ENCODE measurements around the gene EIF5. TPM values are rescaled to one million over a fixed set of nuclear protein-coding genes. Genes with fewer than 3 reads are reported as not detected.

Gene EIF5
- total RNA-seq, 1 experiment from 2014 or later = 238 TPM

- Histone ChIP-seq H3K4me3 (replicated peaks in 1 of 2; ENCODE audit: low read depth in 1 of 2, low read length in 2 of 2) (no peak overlapping the region), H2AFZ (ENCODE audit: low read depth, low read length, poor library complexity, severe bottlenecking) (peak overlapping the region; percentile 61), H3K9me3 (ENCODE audit: control insufficient read depth in 1 of 2, insufficient read depth in 1 of 2, low read depth in 1 of 2, low read length in 2 of 2) (no peaks in the 10 kb centered on the region), H3K27ac (ENCODE audit: low read depth, low read length) (no peak overlapping the region), H3K27me3 (ENCODE audit: insufficient read depth, low read length) (no peaks in the 10 kb centered on the region), H3K4me1 (ENCODE audit: control insufficient read depth in 1 of 2, insufficient read depth in 2 of 2, low read length in 2 of 2) (peaks cover 0 to 11% of the 10 kb centered on the region in 2 experiments; a peak in 2 of 4 replicates), H3K9ac (ENCODE audit: low read length) (no peak overlapping the region), H4K20me1 (ENCODE audit: insufficient read depth) (no peaks in the 10 kb centered on the region), H3K79me2 (ENCODE audit: insufficient read depth, low read length) (no peaks in the 10 kb centered on the region), H3K9me2 (ENCODE audit: insufficient read depth) (no peaks in the 10 kb centered on the region), H3K4me2 (ENCODE audit: low read length) (no peak overlapping the region), H3K36me3 (ENCODE audit: control insufficient read depth in 1 of 2, insufficient read depth in 2 of 2, low read length in 2 of 2) (no peaks in the 10 kb centered on the region)
- intact Hi-C loops (cut with micrococcal nuclease) = loop anchor here (1.0 to 2.0 kb wide), 4 partner anchors 187 to 320 kb away; no protein-coding TSS in a partner anchor
- RAD21 ChIA-PET (ENCODE audit: low non-redundant PET in 1 of 2, low total read pairs in 2 of 2, uncharacterized antibody in 2 of 2, unreplicated experiment in 2 of 2) = interaction anchor here in 1 of 2 experiments (0.9 to 2.2 kb wide), 2 partner anchors 187 to 214 kb away, joined by 5 to 10 read pairs; no protein-coding TSS in a partner anchor
- BruUV-seq (replicated peaks) = no TSS peak
- TF ChIP-seq JUND (IDR thresholded peaks at IDR 0.05) (no peak), SIN3A (IDR thresholded peaks at IDR 0.05; ENCODE audit: low read depth) (no peak), RAD21 (IDR thresholded peaks at IDR 0.05; ENCODE audit: low read depth) (peak; percentile 97), POLR2A (IDR thresholded peaks at IDR 0.05; ENCODE audit: borderline replicate concordance, extremely low read depth, insufficient read depth, insufficient read length) (no peak), EGR1 (IDR thresholded peaks at IDR 0.05; ENCODE audit: low read depth) (no peak), YY1 (IDR thresholded peaks at IDR 0.05; ENCODE audit: extremely low read depth, insufficient replicate concordance, low read depth, low read length) (peak; percentile 41), ATF3 (IDR thresholded peaks at IDR 0.05) (no peak), TCF7L2 (IDR thresholded peaks at IDR 0.05; ENCODE audit: borderline replicate concordance, extremely low read depth, insufficient read depth, insufficient read length) (peak; percentile 42), EZH2phosphoT487 (IDR thresholded peaks at IDR 0.05; ENCODE audit: borderline replicate concordance) (no peak), ZBTB33 (IDR thresholded peaks at IDR 0.05; ENCODE audit: extremely low read depth, insufficient replicate concordance, low read length) (no peak), CTCF (IDR thresholded peaks at IDR 0.05 in 2 of 3, conservative IDR thresholded peaks at IDR 0.05 in 1 of 3; ENCODE audit: borderline replicate concordance in 1 of 3, insufficient read depth in 1 of 3, low read depth in 2 of 3, low read length in 2 of 3) (peak; percentile 90 to 97 (median 94))
- CTCF ChIA-PET = interaction anchor here (2.4 kb wide), 1 partner anchor 187 kb away, joined by 13 read pairs; no protein-coding TSS in a partner anchor
- ATAC-seq (peak; percentile 95), DNase-seq (ENCODE audit: low read depth, low spot score) (peak; percentile 45)
- POLR2A ChIA-PET = no interaction called here
These were observed 41.3 kb upstream of the EIF5 start for GRCh38 chr14:103292426-103293374.

Measured in HCT116 (cell line).